HG02759 (cell line): ENCODE measurements around the gene ME3.
"Not testable (repeated sequence)": the region's sequence is repeated elsewhere in the genome, so short reads cannot be mapped to it uniquely, and the experiment has no call there.

ENCODE experiments used
- ATAC-seq: cut with Tn5 transposase; IDR thresholded peaks from one replicate; pipeline ENCODE4 v1.9.1; 2021; ENCODE audit warnings: mild to moderate bottlenecking, moderate library complexity; ENCODE audit not compliant: unreplicated experiment

Gene ME3

GRCh38 chr11:86444981-86445380 lies 227.4 kb downstream of the ME3 start:
- ATAC-seq = no peak

- no peak for ATAC-seq
Measured at GRCh38 chr11:86443415-86443814, 229.0 kb downstream of the ME3 start.

- ATAC-seq = no peak
Measured at GRCh38 chr11:86442827-86443226, 229.6 kb downstream of the ME3 start.

GRCh38 chr11:86442420-86442819 lies 230.0 kb downstream of the ME3 start:
- no peak for ATAC-seq

GRCh38 chr11:86440843-86441242 lies 231.6 kb downstream of the ME3 start:
- ATAC-seq = no peak

- no peak for ATAC-seq
Measured at GRCh38 chr11:86440305-86440716, 232.1 kb downstream of the ME3 start.

- ATAC-seq = no peak
Measured at GRCh38 chr11:86438685-86439084, 233.7 kb downstream of the ME3 start.

GRCh38 chr11:86435711-86436110 lies 236.7 kb downstream of the ME3 start:
- no peak for ATAC-seq

GRCh38 chr11:86433361-86434095 lies 238.9 kb downstream of the ME3 start:
- ATAC-seq = not testable (repeated sequence)

- no peak for ATAC-seq
Measured at GRCh38 chr11:86431258-86431657, 241.2 kb downstream of the ME3 start.

- no peak for ATAC-seq
Measured at GRCh38 chr11:86427441-86427840, 245.0 kb downstream of the ME3 start.

- not testable (repeated sequence) for ATAC-seq
Measured at GRCh38 chr11:86423488-86423887, 248.9 kb downstream of the ME3 start.

- no peak for ATAC-seq
Measured at GRCh38 chr11:86422371-86422770, 250.0 kb downstream of the ME3 start.

- no peak for ATAC-seq
Measured at GRCh38 chr11:86421946-86422345, 250.5 kb downstream of the ME3 start.

GRCh38 chr11:86418917-86419316 lies 253.5 kb downstream of the ME3 start:
- ATAC-seq = no peak

GRCh38 chr11:86418513-86418912 lies 253.9 kb downstream of the ME3 start:
- no peak for ATAC-seq

- no peak for ATAC-seq
Measured at GRCh38 chr11:86418106-86418505, 254.3 kb downstream of the ME3 start.

- ATAC-seq = not testable (repeated sequence)
Measured at GRCh38 chr11:86416951-86417350, 255.5 kb downstream of the ME3 start.

GRCh38 chr11:86416494-86416893 lies 255.9 kb downstream of the ME3 start:
- ATAC-seq = no peak

GRCh38 chr11:86415026-86415425 lies 257.4 kb downstream of the ME3 start:
- ATAC-seq = no peak

- no peak for ATAC-seq
Measured at GRCh38 chr11:86414032-86414431, 258.4 kb downstream of the ME3 start.

- ATAC-seq = no peak
Measured at GRCh38 chr11:86408845-86409244, 263.6 kb downstream of the ME3 start.

GRCh38 chr11:86403458-86403857 lies 269.0 kb downstream of the ME3 start:
- ATAC-seq = no peak
